SU-DHL-6 (cell line): ENCODE results near the gene ASXL1.

Source experiments
- H2AFZ ChIP-seq: fragments of 200-600 bp; sonication (generic); 2 replicates; pipeline ENCODE4 v1.6.1; 2014; ENCODE audit warnings: low read depth, mild to moderate bottlenecking, moderate library complexity, mixed read lengths, antibody characterized with exemption, low read length; ENCODE audit not compliant: severe bottlenecking
- H3F3A ChIP-seq: fragments of 200-600 bp; shearing (Covaris generic); 2 replicates; pipeline ENCODE4 v1.6.0; 2016; ENCODE audit warnings: antibody characterized with exemption, mild to moderate bottlenecking; ENCODE audit not compliant: insufficient read depth
- H3K27ac ChIP-seq: fragments of 200-600 bp; sonication (generic); 2 replicates; pipeline ENCODE4 v1.5.1; 2016; ENCODE audit warnings: low read depth, mild to moderate bottlenecking, low read length, moderate library complexity, mixed read lengths
- H3K27me3 ChIP-seq: fragments of 200-600 bp; sonication (generic), shearing (Covaris generic); 2 replicates; pipeline ENCODE4 v1.6.0; 2014; ENCODE audit warnings: mild to moderate bottlenecking, low read length
- H3K36me3 ChIP-seq: fragments of 200-600 bp; sonication (generic); 2 replicates; pipeline ENCODE4 v1.6.1; 2014; ENCODE audit warnings: mild to moderate bottlenecking, low read length, mixed read lengths
- H3K4me2 ChIP-seq: fragments of 300-600, 200-600 bp; shearing (Covaris generic), sonication (generic); 2 replicates; pipeline ENCODE4 v1.6.0; 2014; ENCODE audit warnings: low read length, low read depth, mild to moderate bottlenecking; ENCODE audit not compliant: poor library complexity, severe bottlenecking
- H3K4me3 ChIP-seq: fragments of 200-600 bp; sonication (generic); 2 replicates; pipeline ENCODE4 v1.5.1; 2014; ENCODE audit warnings: antibody characterized with exemption, low read length, mild to moderate bottlenecking, mixed read lengths; ENCODE audit not compliant: insufficient read depth, poor library complexity, severe bottlenecking
- H3K79me2 ChIP-seq: fragments of 200-600 bp; sonication (generic); 2 replicates; pipeline ENCODE4 v1.6.1; 2014; ENCODE audit warnings: mild to moderate bottlenecking, low read length, moderate library complexity; ENCODE audit not compliant: insufficient read depth
- H3K9ac ChIP-seq: fragments of 200-600 bp; sonication (generic); 2 replicates; pipeline ENCODE4 v1.7.0; 2014; ENCODE audit warnings: mild to moderate bottlenecking, low read length
- H3K9me2 ChIP-seq: fragments of 200-600 bp; sonication (generic); replicated peaks from 2 replicates; pipeline ENCODE4 v1.6.1; 2014; ENCODE audit warnings: low read length; ENCODE audit not compliant: insufficient read depth
- H3K9me3 ChIP-seq: fragments of 200-600 bp; sonication (generic); 2 replicates; pipeline ENCODE4 v1.6.1; 2014; ENCODE audit warnings: low read length, mixed read lengths; ENCODE audit not compliant: insufficient read depth
- H4K20me1 ChIP-seq: fragments of 200-600 bp; sonication (generic); 2 replicates; pipeline ENCODE4 v1.6.1; 2014; ENCODE audit warnings: low read depth, mild to moderate bottlenecking, antibody characterized with exemption, low read length, moderate library complexity, mixed read lengths
- CTCF ChIP-seq: fragments of 200-600 bp; sonication (generic); IDR thresholded peaks from one replicate; pipeline ENCODE4 v1.5.1; 2017; ENCODE audit warnings: antibody characterized with exemption, mild to moderate bottlenecking, low read length, moderate library complexity; ENCODE audit not compliant: insufficient read depth, poor library complexity, severe bottlenecking
- EZH2phosphoT487 ChIP-seq: fragments of 200-600 bp; sonication (generic), shearing (Covaris generic); conservative IDR thresholded peaks from 2 replicates; pipeline ENCODE4 v1.6.1; 2018; ENCODE audit warnings: mild to moderate bottlenecking, antibody characterized with exemption, low read length, moderate library complexity, mixed read lengths

Gene ASXL1

DNA sequence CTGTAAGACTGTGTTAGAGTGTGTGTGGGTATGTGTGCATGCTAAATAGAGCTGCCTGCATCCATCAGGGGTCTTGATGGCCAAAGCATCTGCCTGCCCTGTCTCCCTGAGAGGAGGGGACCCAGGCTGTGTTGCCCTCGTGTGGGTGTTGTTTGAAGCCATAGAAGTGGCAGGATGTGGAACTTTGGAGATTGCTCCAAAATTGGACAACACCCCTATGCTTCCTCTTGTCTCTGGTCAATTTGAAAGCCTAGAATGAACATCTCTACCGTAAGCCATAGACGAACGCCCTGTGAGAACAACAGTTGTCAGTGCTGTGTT lies 82.6 kb downstream of the ASXL1 start:
- Histone ChIP-seq H3K79me2 (no peaks in the 10 kb centered on the region), H3K4me3 (no peak overlapping the region), H3K9me3 (no peaks in the 10 kb centered on the region), H3K9me2 (no peaks in the 10 kb centered on the region), H3K36me3 (no peaks in the 10 kb centered on the region), H2AFZ (no peak overlapping the region), H3K4me2 (no peak overlapping the region), H3K9ac (no peak overlapping the region), H3F3A (no peaks in the 10 kb centered on the region), H4K20me1 (no peaks in the 10 kb centered on the region), H3K27ac (no peak overlapping the region), H3K27me3 (no peaks in the 10 kb centered on the region)
- TF ChIP-seq EZH2phosphoT487 (no peak), CTCF (no peak)

- Histone ChIP-seq H2AFZ (no peak overlapping the region), H3K27ac (no peak overlapping the region), H4K20me1 (no peaks in the 10 kb centered on the region), H3K79me2 (no peaks in the 10 kb centered on the region), H3K9me3 (no peaks in the 10 kb centered on the region), H3K4me2 (no peak overlapping the region), H3K36me3 (no peaks in the 10 kb centered on the region), H3F3A (no peaks in the 10 kb centered on the region), H3K27me3 (no peaks in the 10 kb centered on the region), H3K4me3 (no peak overlapping the region), H3K9ac (no peak overlapping the region), H3K9me2 (no peaks in the 10 kb centered on the region)
- TF ChIP-seq EZH2phosphoT487 (no peak), CTCF (no peak)
Observed at GRCh38 chr20:32441638-32442037, 83.5 kb downstream of the ASXL1 start.

GRCh38 chr20:32442630-32443373 lies 84.7 kb downstream of the ASXL1 start:
- no peaks in the 10 kb centered on the region for H3K27me3 ChIP-seq
- TF ChIP-seq CTCF (no peak), EZH2phosphoT487 (no peak)
- no peaks in the 10 kb centered on the region for H3K9me2 ChIP-seq
- no peaks in the 10 kb centered on the region for H4K20me1 ChIP-seq
- no peak overlapping the region for H3K4me2 ChIP-seq
- H2AFZ ChIP-seq, result no peak overlapping the region
- H3K9me3 ChIP-seq, result no peaks in the 10 kb centered on the region
- no peaks in the 10 kb centered on the region for H3K79me2 ChIP-seq
- no peaks in the 10 kb centered on the region for H3F3A ChIP-seq
- H3K36me3 ChIP-seq, result no peaks in the 10 kb centered on the region
- no peak overlapping the region for H3K27ac ChIP-seq
- H3K9ac ChIP-seq, result no peak overlapping the region
- no peak overlapping the region for H3K4me3 ChIP-seq
